Stimulated activated CD4-positive, alpha-beta T cell treated with anti-CD3 and anti-CD28 coated beads, Interleukin-4, amount 100 ng/mL, for 24 hours (primary cell): ENCODE measurements around the gene ERP27.

Experiments
- DNase-seq: peaks from one replicate; pipeline ENCODE4 v3.0.0-alpha.2; 2020

Gene ERP27

GRCh38 chr12:14938301-14938700, at the start of gene ERP27:
Gene ERP27 (minus strand): TSS chr12:14938537. CDS start chr12:14938508, 29 bp downstream.
- DNase-seq: no peak

DNA sequence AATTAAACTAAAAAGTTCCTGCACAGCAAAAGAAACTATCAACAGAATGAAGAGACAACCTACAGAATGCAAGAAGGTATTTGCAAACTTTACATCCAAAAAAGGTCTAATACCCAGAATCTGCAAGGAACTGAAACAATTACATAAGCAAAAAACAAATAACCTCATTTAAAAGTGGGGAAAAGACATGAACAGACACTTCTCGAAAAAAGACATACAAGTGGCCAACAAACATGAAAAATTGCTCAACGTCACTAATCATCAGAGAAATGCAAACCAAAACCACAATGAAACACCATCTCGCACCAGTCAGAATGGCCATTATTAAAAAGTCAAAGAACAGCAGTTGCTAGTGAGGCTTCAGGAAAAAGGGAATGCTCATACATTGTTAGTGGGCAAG, 49.7 kb upstream of the ERP27 start:
- DNase-seq: no peak

DNA sequence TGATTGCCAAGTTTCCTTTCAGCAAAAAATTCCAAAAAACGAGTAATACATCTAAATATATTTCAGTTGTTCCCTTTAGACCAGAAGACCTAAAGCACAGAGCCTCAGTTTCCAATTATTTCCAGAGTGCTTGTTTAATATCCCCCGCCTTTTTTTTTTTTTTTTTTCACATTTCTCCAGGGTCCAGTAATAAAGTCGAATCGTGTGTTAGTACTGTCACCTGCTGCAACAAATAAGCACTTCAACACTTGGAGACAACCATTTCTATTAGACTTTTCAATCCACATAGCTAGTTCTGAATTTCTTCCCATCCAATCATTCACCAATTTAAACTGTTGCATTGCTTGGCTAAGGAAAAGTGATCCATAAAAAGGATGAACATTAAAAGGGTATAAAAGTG, 48.1 kb upstream of the ERP27 start:
- no peak for DNase-seq

DNA sequence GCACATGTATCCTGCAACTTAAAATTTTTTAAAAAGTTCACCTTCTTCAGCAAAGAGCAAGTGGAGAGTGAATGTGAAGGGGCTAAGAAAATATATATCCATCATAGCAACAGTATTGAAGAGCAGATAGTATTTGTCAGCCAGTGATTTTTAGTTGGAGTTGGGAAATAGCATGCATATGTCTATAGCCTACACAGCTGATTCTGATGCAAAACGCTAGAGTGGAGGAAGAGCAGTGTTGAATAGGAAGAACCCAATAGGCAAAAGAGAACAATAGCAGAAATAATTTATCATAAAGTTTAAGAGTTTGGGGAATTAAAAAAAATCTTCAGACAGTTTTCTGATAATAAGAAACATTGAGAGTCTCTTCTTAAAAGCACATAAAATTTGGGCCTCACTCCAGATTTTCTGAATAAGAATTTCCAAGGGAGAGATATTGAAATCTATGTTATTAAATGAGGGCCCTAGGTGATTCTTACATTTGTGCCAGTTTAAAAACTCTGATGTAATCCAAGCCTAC, 46.5 kb upstream of the ERP27 start:
- no peak for DNase-seq

DNA sequence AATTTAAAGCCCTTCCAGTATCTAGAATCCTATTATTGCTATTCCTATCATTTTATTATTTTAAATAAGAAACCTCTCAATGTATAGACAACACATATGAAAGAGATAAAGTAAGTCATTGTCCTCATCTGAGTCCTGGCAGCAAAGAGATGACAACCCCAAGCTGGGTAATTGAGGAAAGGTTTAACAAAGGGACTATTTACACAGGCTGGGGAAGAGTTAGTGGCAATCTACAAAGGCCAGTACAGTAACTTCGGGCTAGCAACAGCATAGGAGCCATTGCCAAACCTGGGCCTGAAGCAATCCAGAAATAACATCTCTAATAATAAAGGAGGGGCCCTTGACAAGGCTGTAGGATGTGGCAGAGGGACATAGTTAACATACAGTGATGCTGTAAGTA, 45.7 kb upstream of the ERP27 start:
- DNase-seq: no peak

- DNase-seq: no peak
Measured at GRCh38 chr12:14982991-14983390, 44.7 kb upstream of the ERP27 start.

DNA sequence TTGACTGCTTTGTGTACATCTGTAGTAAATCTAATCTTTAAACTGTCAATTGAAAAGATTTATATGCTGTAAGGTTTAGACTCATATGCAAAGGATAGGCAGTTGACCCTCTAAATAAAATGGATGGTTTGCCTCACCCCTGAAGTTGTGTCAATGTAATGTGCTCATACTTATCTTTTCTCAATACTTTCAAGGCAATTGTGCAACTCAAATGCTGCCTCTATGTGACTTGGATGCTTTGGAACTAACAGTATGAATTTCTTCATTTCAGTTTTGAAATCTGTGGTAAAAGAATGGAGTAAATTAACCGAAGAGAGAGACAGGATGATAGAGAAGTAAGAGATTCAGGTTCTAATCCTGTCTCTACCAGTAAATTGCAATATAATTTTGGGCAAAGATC, 44.2 kb upstream of the ERP27 start:
- no peak for DNase-seq

DNA sequence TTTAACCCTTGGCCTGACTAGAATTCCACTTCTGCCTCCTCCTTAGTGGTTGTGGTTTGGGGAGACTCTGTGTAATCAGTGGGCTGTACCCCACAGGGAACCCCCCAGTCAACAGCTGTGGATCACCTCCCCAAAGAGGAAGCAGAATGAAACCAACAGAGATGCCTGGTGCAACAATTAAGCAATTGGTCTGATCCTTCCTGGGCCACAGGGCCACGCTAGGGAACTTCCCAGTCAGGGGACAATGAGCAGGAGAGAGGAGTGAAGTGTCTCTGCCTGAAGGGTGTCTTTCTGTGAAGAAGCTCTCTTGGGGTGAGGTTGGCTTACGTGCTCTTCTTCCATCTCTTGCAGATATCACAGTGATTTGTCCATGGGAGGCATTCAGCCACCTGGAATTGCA, 42.7 kb upstream of the ERP27 start:
- no peak for DNase-seq

- DNase-seq: no peak
Measured at GRCh38 chr12:14979468-14979867, 41.1 kb upstream of the ERP27 start.

GRCh38 chr12:14976658-14977057, 38.3 kb upstream of the ERP27 start:
- DNase-seq: no peak

DNA sequence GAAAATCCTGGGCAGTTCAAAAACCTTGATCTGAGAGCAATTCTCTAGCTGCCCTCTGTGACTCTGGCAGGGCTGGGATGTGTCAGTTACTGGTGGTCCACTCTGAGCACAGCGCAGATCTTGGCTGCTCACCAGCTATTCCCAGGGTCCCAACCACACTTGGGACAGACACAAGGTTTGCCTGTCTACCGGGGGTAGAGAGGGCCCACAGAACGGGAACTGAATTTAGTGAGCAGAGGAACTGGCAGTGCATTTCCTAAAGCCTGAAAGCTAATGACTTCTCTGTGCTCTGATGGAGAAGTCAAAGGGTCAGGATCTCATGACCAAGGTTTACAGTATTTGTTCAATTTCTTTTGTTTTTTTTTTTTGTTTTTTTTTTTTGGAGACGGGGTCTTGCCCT, 37.1 kb upstream of the ERP27 start:
- DNase-seq: no peak

GRCh38 chr12:14974633-14975032, 36.3 kb upstream of the ERP27 start:
- DNase-seq: no peak

- no peak for DNase-seq
Measured at GRCh38 chr12:14972816-14973215, 34.5 kb upstream of the ERP27 start, which contains the start of gene PDE6H. Gene PDE6H (plus strand): TSS chr12:14973042. CDS start chr12:14978013, 4,971 bp downstream.

GRCh38 chr12:14970473-14970872, 32.1 kb upstream of the ERP27 start:
- no peak for DNase-seq

DNA sequence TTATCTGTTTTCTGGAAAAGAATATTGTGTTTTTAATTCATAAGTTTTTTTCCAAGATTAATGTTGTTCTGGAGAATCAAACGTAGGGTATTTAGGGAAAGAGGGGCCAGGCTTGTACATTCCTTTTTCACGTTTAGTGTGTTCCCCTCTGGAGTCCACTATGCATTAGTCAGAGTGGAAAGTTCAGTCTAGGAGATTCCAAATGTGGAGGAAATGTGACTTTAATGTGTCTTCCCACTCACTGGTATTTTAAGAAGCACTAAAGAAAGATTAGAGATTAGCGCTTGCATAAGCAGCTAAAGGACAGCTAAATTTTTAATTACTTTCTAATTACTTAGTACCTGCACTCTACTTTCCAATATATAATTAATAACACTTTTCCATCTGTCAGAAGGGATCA, 30.1 kb upstream of the ERP27 start:
- no peak for DNase-seq

DNA sequence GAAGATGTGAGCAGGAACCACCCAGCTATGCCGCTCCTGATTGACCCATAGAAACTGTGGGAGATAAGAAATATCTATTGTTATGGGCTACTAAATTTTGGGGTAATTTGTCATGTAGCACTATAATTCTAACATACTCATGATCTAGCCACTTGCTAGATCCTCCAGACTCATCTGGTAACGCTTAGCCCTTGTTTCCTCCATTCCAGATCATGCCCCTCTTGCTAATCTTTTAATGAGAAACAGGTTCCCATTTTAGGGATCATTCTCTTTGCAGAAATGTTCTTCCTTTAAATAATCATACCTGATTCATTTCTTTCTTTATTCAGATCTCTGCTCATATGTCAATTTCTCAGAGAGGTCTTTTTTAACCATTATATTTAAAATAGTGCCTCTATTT, 26.9 kb upstream of the ERP27 start:
- DNase-seq: no peak

DNA sequence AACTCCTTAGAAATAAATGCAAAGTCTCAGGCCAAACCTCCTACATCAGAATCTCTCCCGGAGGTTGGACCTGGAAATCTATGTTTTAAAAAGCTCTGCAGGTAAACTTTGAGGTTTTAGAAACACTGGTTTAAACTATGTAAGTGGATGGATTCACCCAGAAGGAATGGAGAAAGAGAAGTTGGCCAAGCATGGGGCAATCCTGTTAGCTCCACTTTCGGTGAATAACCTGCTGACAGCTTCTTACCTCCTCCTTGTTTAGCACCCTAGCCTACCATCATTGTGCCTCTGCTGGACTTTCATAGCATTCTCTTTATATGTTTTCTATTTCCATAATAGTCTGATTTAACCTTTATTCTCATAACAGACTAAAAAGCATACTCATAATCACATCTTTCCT, 26.1 kb upstream of the ERP27 start:
- no peak for DNase-seq

DNA sequence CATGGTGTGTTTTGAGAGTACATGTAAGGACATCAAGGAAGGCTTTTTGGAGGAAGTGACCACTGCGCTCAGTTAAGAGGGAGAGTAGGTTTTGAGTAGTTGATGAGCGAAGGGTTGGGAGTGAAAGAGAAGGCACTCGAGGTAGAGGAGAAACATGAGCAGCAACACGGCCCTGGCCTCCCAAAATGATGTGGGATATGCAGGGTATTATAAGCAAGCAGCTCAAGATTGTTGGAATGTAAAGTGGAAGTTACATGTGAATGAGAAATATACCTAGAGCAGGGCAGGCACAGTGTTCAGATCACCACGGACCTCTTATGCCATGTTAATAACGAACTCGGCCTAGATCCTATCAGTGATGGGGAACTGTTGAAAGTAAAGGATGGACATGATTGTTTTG, 25.2 kb upstream of the ERP27 start:
- no peak for DNase-seq

DNA sequence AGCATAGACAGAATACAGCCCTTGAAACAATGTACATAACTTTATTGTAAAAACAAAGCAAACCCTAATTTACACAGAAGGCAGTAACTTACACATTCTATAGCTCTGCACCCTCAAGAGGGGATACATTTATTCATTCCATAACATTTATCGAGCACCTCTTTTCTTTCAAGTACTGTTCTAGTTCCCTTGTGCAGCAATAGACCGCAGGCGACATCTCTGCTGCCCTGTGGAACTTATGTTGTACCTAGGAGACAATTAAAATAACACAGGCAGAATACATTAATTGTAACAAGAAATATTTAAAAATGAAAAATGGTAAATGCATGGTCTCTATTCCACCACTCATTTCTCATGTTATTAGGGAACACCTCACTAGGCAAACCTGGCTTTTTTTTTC, 24.5 kb upstream of the ERP27 start:
- DNase-seq: no peak

GRCh38 chr12:14962153-14962539, 23.8 kb upstream of the ERP27 start:
- DNase-seq: no peak

GRCh38 chr12:14961466-14962152, 23.3 kb upstream of the ERP27 start, which contains the start of gene ARHGDIB:
Gene ARHGDIB (minus strand): TSS chr12:14961601. CDS start chr12:14950712, 10,889 bp downstream.
- DNase-seq: peak; percentile 74

GRCh38 chr12:14960548-14961465, 22.5 kb upstream of the ERP27 start:
- DNase-seq: peak; percentile 41

- no peak for DNase-seq
Measured at GRCh38 chr12:14959916-14960496, 21.7 kb upstream of the ERP27 start.

DNA sequence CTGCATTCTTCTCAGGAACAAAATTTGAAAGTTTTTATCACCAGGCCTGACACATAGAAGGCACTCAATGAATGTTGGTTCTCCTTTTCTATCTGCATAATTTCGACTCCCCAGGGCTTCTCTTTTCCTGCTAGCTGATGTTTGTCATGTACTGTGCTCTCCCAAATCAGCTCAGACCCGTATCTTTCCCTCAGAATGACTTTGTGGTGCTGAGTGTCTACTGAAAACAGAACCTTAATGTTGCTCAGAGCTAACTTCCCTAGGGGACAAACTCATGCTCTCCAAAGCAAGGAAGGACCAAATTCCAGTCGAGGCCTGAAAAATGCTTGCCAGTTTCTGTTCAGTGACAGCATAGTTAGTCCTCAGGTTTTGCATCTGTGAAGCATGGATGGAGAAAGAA, 21.1 kb upstream of the ERP27 start:
- DNase-seq: no peak
